ENCODE results near the gene MED26.
A peak's percentile ranks its signal among the peaks of the same experiment; 100 is the strongest.

The MED26 gene

DNA sequence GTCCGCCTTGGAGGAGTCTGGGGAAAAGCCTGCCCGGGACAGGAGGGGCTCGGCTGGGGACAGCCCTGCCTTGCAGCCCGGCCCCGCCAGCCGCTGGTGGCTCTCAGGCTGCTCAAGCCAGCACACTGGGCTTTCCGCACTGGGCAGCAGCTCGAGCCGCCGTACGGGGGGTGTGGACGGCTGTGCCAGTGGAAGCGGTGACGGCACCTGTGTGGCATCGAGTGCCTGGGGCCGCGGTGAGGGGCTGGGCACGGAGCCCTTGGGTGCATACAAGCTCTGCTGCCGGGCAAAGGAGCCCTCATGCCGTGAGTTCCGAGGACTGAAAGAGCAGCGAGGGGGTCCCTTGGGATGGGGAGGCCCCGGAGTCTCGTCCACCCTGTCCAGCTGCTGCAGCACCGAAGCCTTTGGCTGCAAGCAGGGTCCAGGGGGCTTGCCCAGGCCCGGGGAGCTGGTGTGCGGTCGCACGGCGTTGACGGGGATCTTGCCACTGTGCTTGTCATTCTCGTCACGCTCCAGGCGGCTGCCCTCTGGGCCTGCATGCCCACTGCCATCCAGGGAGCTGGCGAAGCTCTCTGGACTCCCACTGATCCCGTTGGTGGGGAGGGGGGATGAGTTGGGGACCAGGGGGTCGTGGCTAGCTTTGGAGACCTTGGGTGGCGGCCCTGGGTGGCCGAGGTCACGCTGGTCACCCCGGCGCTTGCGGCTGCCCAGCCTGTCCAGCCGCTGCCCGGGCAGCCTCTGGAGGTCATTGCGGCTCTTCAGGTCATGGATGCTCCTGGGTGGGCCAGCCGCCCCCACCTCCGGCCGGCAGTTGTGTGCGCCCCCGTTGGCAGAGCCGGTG is 51.1 kb downstream of the MED26 start:
- TF ChIP-seq, protein P1, sequence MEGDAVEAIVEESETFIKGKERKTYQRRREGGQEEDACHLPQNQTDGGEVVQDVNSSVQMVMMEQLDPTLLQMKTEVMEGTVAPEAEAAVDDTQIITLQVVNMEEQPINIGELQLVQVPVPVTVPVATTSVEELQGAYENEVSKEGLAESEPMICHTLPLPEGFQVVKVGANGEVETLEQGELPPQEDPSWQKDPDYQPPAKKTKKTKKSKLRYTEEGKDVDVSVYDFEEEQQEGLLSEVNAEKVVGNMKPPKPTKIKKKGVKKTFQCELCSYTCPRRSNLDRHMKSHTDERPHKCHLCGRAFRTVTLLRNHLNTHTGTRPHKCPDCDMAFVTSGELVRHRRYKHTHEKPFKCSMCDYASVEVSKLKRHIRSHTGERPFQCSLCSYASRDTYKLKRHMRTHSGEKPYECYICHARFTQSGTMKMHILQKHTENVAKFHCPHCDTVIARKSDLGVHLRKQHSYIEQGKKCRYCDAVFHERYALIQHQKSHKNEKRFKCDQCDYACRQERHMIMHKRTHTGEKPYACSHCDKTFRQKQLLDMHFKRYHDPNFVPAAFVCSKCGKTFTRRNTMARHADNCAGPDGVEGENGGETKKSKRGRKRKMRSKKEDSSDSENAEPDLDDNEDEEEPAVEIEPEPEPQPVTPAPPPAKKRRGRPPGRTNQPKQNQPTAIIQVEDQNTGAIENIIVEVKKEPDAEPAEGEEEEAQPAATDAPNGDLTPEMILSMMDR (IDR thresholded peaks at IDR 0.05; ENCODE audit: low read depth, low read length, missing control alignments): no peak
- no peak for DNase-seq (ENCODE audit: extremely low read depth, low read depth)
- H3K4me3 ChIP-seq (replicated peaks; ENCODE audit: low read depth, low read length): no peak overlapping the region

DNA sequence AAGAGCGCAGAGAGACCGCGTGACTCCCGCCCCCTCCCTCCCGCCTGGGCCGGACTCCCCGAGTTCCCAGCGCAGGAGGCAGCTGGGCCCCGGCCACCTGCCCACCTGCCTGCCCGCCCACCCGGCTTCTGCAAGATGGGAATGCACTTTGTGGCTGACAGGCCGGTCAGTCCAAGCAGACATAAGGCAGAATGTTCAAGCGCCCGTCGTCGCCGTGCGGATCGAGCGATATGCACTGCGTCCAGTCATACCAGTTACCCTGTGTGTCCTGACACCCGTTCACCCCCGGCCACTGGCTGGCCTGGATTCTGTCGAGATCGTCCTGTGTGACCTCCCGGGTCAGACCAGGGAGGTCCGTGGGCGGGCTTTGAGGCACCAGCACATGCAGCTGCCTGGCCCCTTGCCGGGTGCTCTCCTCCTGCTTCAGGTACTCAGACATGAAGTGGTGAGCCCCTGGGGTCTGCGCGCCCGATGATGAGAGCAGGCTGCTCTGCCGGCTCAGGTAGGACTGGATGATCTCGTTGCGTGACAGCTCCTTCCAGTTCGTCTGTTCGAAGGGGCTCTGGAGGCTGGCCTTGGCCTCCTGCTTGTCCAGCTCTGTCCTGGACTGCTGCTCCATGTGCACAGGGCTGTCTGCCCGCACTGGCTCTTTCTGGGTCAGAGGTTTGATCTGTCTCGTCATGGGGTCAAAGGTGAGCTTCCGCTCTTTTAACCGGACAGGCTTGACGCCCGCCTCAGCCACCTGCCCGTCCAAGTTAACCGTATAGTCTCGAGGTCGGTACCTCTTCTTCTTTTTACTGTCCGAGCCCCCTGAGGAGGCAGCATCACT is 51.9 kb downstream of the MED26 start:
- TF ChIP-seq, protein P1 (IDR thresholded peaks at IDR 0.05; ENCODE audit: low read depth, low read length, missing control alignments): no peak
- DNase-seq (ENCODE audit: extremely low read depth, low read depth): no peak
- no peak overlapping the region for H3K4me3 ChIP-seq (replicated peaks; ENCODE audit: low read depth, low read length)

DNA sequence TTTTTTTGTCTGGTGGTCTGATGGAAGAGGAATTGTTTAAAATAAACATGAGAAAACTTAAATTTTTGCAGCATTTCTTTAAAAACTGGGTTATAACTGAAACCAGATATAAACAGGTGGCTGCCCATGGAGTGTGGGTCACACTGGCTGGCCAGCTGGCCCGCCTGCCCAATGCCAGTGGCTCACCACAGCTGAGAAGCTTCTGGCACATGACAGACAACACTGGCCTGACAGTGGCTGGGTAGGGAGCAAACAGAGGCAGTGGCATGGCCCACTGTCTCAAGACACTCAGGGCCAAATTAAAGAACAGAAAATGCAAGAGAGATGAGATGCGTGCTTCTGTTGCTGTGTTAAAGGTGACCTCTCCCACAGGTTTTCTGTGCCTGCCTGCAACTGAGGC is 52.7 kb downstream of the MED26 start:
- TF ChIP-seq, protein P1 (IDR thresholded peaks at IDR 0.05; ENCODE audit: low read depth, low read length, missing control alignments): no peak
- DNase-seq (ENCODE audit: extremely low read depth, low read depth): no peak
- H3K4me3 ChIP-seq (replicated peaks; ENCODE audit: low read depth, low read length): no peak overlapping the region

DNA sequence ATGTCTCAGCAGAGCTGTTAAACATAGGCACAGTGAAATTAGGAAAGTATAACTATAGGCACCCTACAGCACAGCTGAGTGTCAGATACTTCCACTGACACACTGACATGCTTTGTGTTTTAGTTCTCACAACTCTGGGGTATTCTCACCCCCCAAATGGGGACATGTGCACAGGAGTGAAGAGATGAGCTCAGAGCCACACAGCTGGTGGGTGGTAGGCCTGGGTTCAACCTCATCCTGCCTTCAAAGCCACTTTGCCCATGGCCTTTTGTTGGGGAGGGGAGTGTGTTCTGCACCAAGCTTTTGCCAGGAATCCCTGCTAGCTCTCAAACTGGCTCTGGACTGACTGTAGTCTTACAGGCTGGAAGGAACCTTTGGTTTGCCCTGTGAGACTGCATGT is 54.1 kb downstream of the MED26 start:
- TF ChIP-seq, protein P1 (IDR thresholded peaks at IDR 0.05; ENCODE audit: low read depth, low read length, missing control alignments): no peak
- no peak for DNase-seq (ENCODE audit: extremely low read depth, low read depth)
- H3K4me3 ChIP-seq (replicated peaks; ENCODE audit: low read depth, low read length): peak overlapping the region; percentile 92

DNA sequence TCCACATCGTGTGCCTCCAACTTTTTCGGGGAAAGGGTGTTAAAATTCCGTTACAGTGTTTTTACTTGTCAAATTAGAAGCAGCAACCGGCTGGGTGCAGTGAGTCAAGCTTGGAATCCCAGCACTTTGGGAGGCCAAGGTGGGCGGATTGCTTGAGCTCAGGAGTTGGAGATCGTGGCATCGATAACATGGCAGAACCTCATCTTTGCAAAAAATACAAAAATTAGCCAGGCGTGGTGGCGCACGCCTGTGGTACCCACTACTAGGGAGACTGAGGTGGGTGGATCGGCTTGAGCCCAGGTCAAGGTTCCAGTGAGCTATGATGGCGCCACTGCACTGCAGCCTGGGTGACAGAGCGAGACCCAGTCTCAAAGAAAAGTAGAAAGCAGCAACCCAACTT is 54.7 kb downstream of the MED26 start:
- H3K4me3 ChIP-seq (replicated peaks; ENCODE audit: low read depth, low read length): peak overlapping the region; percentile 92
- no peak for DNase-seq (ENCODE audit: extremely low read depth, low read depth)
- TF ChIP-seq, protein P1 (IDR thresholded peaks at IDR 0.05; ENCODE audit: low read depth, low read length, missing control alignments): no peak

DNA sequence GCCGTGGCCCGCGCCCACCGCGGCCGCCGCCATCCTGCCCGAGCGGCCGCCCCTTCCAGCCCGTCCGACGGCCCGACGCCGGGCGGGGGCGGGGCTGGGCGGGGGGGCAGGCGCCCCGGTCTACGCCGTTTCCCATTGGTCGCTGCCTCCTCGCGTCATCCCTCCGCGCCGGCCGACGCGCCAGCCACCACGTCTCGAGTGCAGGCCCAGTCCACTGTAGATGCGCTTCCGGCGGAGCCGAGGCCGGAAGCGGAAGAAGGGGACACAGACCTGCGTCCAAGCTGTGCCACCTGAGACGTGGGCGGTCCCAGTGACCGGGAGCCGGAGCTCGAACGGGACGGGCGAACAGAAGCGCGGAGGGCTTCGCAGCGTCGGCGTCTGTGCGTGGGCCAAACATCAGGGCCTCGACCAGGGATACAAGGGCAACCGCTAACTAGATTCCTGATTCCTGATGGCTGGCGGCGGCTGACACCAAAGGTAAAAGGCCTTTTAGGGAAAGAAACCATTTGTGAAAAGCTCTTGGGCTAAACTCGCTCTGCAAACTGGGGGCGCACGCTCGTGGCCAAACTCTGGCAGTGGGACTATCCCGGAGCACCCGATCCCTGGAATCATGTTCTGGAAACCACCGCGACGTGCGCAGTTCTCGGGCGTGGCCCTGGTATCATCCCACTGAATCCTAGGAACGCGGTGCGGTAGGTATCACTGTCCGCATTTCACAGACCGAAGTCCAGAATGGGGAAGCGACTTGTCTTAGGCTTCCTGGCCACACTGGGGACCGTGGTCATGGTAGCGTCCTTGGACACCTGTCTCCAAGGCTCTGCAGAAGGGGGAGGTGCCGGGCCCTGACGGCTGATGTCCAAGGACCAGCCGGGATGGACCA is 55.4 kb downstream of the MED26 start, which contains the start of gene SLC35E1:
TSS of gene SLC35E1 (minus strand) at position 84 of the 880 bp plus-strand sequence. CDS start at position 33, 51 bp downstream.
- TF ChIP-seq, protein P1 (IDR thresholded peaks at IDR 0.05; ENCODE audit: low read depth, low read length, missing control alignments): no peak
- H3K4me3 ChIP-seq (replicated peaks; ENCODE audit: low read depth, low read length): peak within 1 kb of the TSS; percentile 92
- DNase-seq (ENCODE audit: extremely low read depth, low read depth): peak; percentile 80

Data from HFF-Myc (cell line).